Left cardiac atrium (tissue), 4 donors: Measurements from ENCODE around the gene DCAF11. TPM values are rescaled to one million over a fixed set of nuclear protein-coding genes. Genes with fewer than 3 reads are reported as not detected.

Experiments used
- ATAC-seq, 2 donors: fragments of 200-7000 bp; cut with Tn5 transposase; one replicate each; pipeline ENCODE4 v1.9.1; 2020; ENCODE audit warnings: mild to moderate bottlenecking in 2 of 2, moderate library complexity in 2 of 2
- DNase-seq: peaks from one replicate; pipeline ENCODE4 v3.0.0-alpha.2; 2020
- intact Hi-C, 2 donors: fragments of 100-400 bp; cut with DNase I; formaldehyde crosslinking; loops; one replicate each; pipeline versions ENCODE4 v1.14.1 to v1.15.1; 2022 to 2023
- total RNA-seq, 2 donors: library from RNA; stranded (reverse); fragmentation: NEBNext Ultra II Directional; extraction: Animal tissue kit (Norgen Biotek cat#: 25700); gene quantifications; one replicate each; pipeline ENCODE4 v1.2.1, GENCODE V29; 2021
- donor health status: DM: no; HTN: yes; CAD: no.
- donor health status: DM: no; HTN: yes; CAD: no; lungs with severe emphysema.
- donor health status: DM: yes; HTN: yes; CAD: no.
- donor health status: Dilated cardiomyopathy.

The DCAF11 gene
- total RNA-seq, 2 donors from 2014 or later, result 59.6 to 60.2 TPM

GRCh38 chr14:24132061-24132685 lies 17.6 kb downstream of the DCAF11 start:
- intact Hi-C loops, result no loop called here
- ATAC-seq, result no peak
- no peak for DNase-seq

- no peak for ATAC-seq
- no peak for DNase-seq
- intact Hi-C loops, result no loop called here
These were observed 18.4 kb downstream of the DCAF11 start for GRCh38 chr14:24132976-24133375.

- no peak for ATAC-seq
- intact Hi-C loops, result no loop called here
- DNase-seq, result no peak
These were observed 19.2 kb downstream of the DCAF11 start for GRCh38 chr14:24133735-24134134.

GRCh38 chr14:24135584-24135833 lies 20.9 kb downstream of the DCAF11 start:
- no peak for DNase-seq
- intact Hi-C loops, result no loop called here
- no peak for ATAC-seq

- intact Hi-C loops, result no loop called here
- ATAC-seq, result peak; percentile 95
- DNase-seq, result peak; percentile 95
These were observed 21.5 kb downstream of the DCAF11 start, which contains the start of gene PSME1 for GRCh38 chr14:24135834-24136683. TSS of gene PSME1 (plus strand) at chr14:24136194. CDS start at chr14:24136263, 69 bp downstream.

GRCh38 chr14:24136684-24137528 lies 22.3 kb downstream of the DCAF11 start:
- DNase-seq (no peak), ATAC-seq (no peak)
- intact Hi-C loops, result no loop called here

- no peak for ATAC-seq
These were observed 23.2 kb downstream of the DCAF11 start for GRCh38 chr14:24137529-24138395.

GRCh38 chr14:24138396-24139271 lies 24.1 kb downstream of the DCAF11 start:
- DNase-seq, result no peak
- intact Hi-C loops, result no loop called here
- ATAC-seq, result no peak

More at GRCh38 chr14:24137529-24138395, 23.2 kb downstream of the DCAF11 start:
- intact Hi-C loops, result no loop called here
- DNase-seq, result no peak

- intact Hi-C loops, result no loop called here
- ATAC-seq (no peak), DNase-seq (no peak)
These were observed 24.8 kb downstream of the DCAF11 start for GRCh38 chr14:24139272-24139934.

- peak; percentile 100 for DNase-seq
- intact Hi-C loops, result no loop called here
- peak; percentile 94 to 96 for ATAC-seq
These were observed 26.7 kb downstream of the DCAF11 start, which contains the start of gene EMC9 for GRCh38 chr14:24141097-24141880. TSS of gene EMC9 (minus strand) at chr14:24141591. CDS start at chr14:24141304, 287 bp downstream.

GRCh38 chr14:24143511-24143910 lies 28.9 kb downstream of the DCAF11 start:
- no peak for DNase-seq
- intact Hi-C loops, result no loop called here
- ATAC-seq, result no peak

- no peak for ATAC-seq
- DNase-seq, result no peak
- intact Hi-C loops, result no loop called here
These were observed 29.9 kb downstream of the DCAF11 start for GRCh38 chr14:24144451-24144850.

- DNase-seq, result no peak
- intact Hi-C loops, result loop anchor here in 1 of 2 donors (5.0 kb wide), 1 partner anchor 33 kb away; the partner anchor contains the start of genes DCAF11 and NRL
- ATAC-seq, result no peak
These were observed 30.6 kb downstream of the DCAF11 start for GRCh38 chr14:24145219-24145618.

GRCh38 chr14:24145690-24146452 lies 31.3 kb downstream of the DCAF11 start:
- DNase-seq, result no peak
- intact Hi-C loops, result loop anchor here in 1 of 2 donors (5.0 kb wide), 1 partner anchor 34 kb away; the partner anchor contains the start of genes DCAF11 and NRL
- ATAC-seq, result no peak

GRCh38 chr14:24146453-24146977 lies 31.9 kb downstream of the DCAF11 start, which contains the start of gene PSME2:
TSS of gene PSME2 (minus strand) at chr14:24146610. CDS start at chr14:24146581, 29 bp downstream.
- ATAC-seq (peak; percentile 84 to 88), DNase-seq (peak; percentile 96)
- intact Hi-C loops, result loop anchor here in 1 of 2 donors (5.0 kb wide), 1 partner anchor 34 kb away; the partner anchor contains the start of genes DCAF11 and NRL
